Trophoblast cell (in vitro differentiated cells and primary cell): Measurements from ENCODE around the gene CHIC2.

Experiments used
- DNase-seq, 2 donors: peaks; one replicate each; pipeline ENCODE4 v3.0.0-alpha.2; 2016
- H2AFZ ChIP-seq: 2 replicates; pipeline ENCODE4 v1.6.1; 2013; ENCODE audit warnings: low read length, moderate library complexity, mild to moderate bottlenecking; ENCODE audit not compliant: insufficient read depth, poor library complexity
- H2AK5ac ChIP-seq: 2 replicates; pipeline ENCODE4 v1.6.1; 2013; ENCODE audit warnings: mild to moderate bottlenecking, low read length
- H2BK120ac ChIP-seq: 2 replicates; pipeline ENCODE4 v1.6.1; 2013; ENCODE audit warnings: low read length, mild to moderate bottlenecking, moderate library complexity; ENCODE audit not compliant: insufficient read depth, poor library complexity
- H2BK12ac ChIP-seq: 2 replicates; pipeline ENCODE4 v1.6.1; 2013; ENCODE audit warnings: mild to moderate bottlenecking, low read length, moderate library complexity
- H2BK5ac ChIP-seq: 2 replicates; pipeline ENCODE4 v1.6.1; 2013; ENCODE audit warnings: low read length, low read depth, moderate library complexity, mild to moderate bottlenecking; ENCODE audit not compliant: poor library complexity
- H3K14ac ChIP-seq: 2 replicates; pipeline ENCODE4 v1.6.1; 2013; ENCODE audit warnings: mild to moderate bottlenecking, low read length
- H3K18ac ChIP-seq: 2 replicates; pipeline ENCODE4 v1.6.1; 2013; ENCODE audit warnings: mild to moderate bottlenecking, low read length
- H3K23ac ChIP-seq: 2 replicates; pipeline ENCODE4 v1.6.1; 2013; ENCODE audit warnings: low read length
- H3K27ac ChIP-seq: 2 replicates; pipeline ENCODE4 v1.5.1; 2013; ENCODE audit warnings: low read depth, mild to moderate bottlenecking, inconsistent platforms, low read length, moderate library complexity
- H3K27me3 ChIP-seq: 2 replicates; pipeline ENCODE4 v1.6.1; 2013; ENCODE audit warnings: inconsistent platforms, mild to moderate bottlenecking, low read length, moderate library complexity; ENCODE audit not compliant: insufficient read depth
- H3K36me3 ChIP-seq, 2 experiments: 1 replicate in 1 of 2; 2 replicates in 1 of 2; pipeline ENCODE4 v1.6.1; 2013; ENCODE audit warnings: low read length in 2 of 2, mild to moderate bottlenecking in 2 of 2, moderate library complexity in 1 of 2; ENCODE audit not compliant: insufficient read depth in 2 of 2, control insufficient read depth in 1 of 2
- H3K4ac ChIP-seq: 2 replicates; pipeline ENCODE4 v1.6.1; 2013; ENCODE audit warnings: low read depth, mild to moderate bottlenecking, low read length, moderate library complexity
- H3K4me1 ChIP-seq, 2 experiments: 1 replicate in 1 of 2; 2 replicates in 1 of 2; pipeline ENCODE4 v1.6.1; 2013; ENCODE audit warnings: low read length in 2 of 2, mild to moderate bottlenecking in 2 of 2, moderate library complexity in 1 of 2; ENCODE audit not compliant: insufficient read depth in 2 of 2, control insufficient read depth in 1 of 2
- H3K4me2 ChIP-seq: 2 replicates; pipeline ENCODE4 v1.6.1; 2013; ENCODE audit warnings: inconsistent platforms, mild to moderate bottlenecking, low read length, moderate library complexity
- H3K4me3 ChIP-seq: 2 replicates; pipeline ENCODE4 v1.5.1; 2013; ENCODE audit warnings: mild to moderate bottlenecking, low read depth, low read length, inconsistent platforms
- H3K79me1 ChIP-seq: one replicate; pipeline ENCODE4 v1.6.1; 2013; ENCODE audit warnings: low read length
- H3K79me2 ChIP-seq: 2 replicates; pipeline ENCODE4 v1.6.1; 2013; ENCODE audit warnings: low read length, mild to moderate bottlenecking; ENCODE audit not compliant: control insufficient read depth, insufficient read depth, poor library complexity
- H3K9ac ChIP-seq: 2 replicates; pipeline ENCODE4 v1.6.1; 2013; ENCODE audit warnings: mild to moderate bottlenecking, low read length
- H3K9me3 ChIP-seq: 2 replicates; pipeline ENCODE4 v1.6.1; 2013; ENCODE audit warnings: low read depth, mild to moderate bottlenecking, control low read depth, inconsistent platforms, low read length; ENCODE audit not compliant: insufficient read depth
- H4K12ac ChIP-seq: 2 replicates; pipeline ENCODE4 v1.6.1; 2013; ENCODE audit warnings: low read depth, mild to moderate bottlenecking, low read length, moderate library complexity
- H4K8ac ChIP-seq: 2 replicates; pipeline ENCODE4 v1.6.1; 2013; ENCODE audit warnings: low read depth, mild to moderate bottlenecking, low read length, moderate library complexity
- H4K91ac ChIP-seq: one replicate; pipeline ENCODE4 v1.6.1; 2013; ENCODE audit warnings: low read depth, mild to moderate bottlenecking, low read length, moderate library complexity
- WGBS: extraction: QIAGEN DNeasy Blood & Tissue Kit; methylation state at CpG from one replicate; pipeline ENCODE4 v1.1.7; 2013; ENCODE audit warnings: missing lambda C conversion rate; ENCODE audit not compliant: insufficient read length, insufficient coverage; ENCODE audit errors: extremely low coverage; 5-methylcytosine and 5-hydroxymethylcytosine counted together

The CHIC2 gene

GRCh38 chr4:54073271-54073880 is 9.0 kb upstream of the CHIC2 start:
- H3K23ac ChIP-seq = no peak overlapping the region
- no peak overlapping the region for H2AFZ ChIP-seq
- no peaks in the 10 kb centered on the region for H3K79me1 ChIP-seq
- no peak overlapping the region for H3K27ac ChIP-seq
- no peak overlapping the region for H4K8ac ChIP-seq
- no peak overlapping the region for H2AK5ac ChIP-seq
- H3K27me3 ChIP-seq = no peaks in the 10 kb centered on the region
- no peak overlapping the region for H3K18ac ChIP-seq
- no peaks in the 10 kb centered on the region for H3K9me3 ChIP-seq
- no peak overlapping the region for H4K12ac ChIP-seq
- DNase-seq = no peak
- H3K4ac ChIP-seq = no peak overlapping the region
- no peak overlapping the region for H2BK5ac ChIP-seq
- no peak overlapping the region for H3K4me2 ChIP-seq
- no peaks in the 10 kb centered on the region for H3K79me2 ChIP-seq
- no peak overlapping the region for H3K14ac ChIP-seq
- H2BK120ac ChIP-seq = no peak overlapping the region
- no peak overlapping the region for H4K91ac ChIP-seq
- H3K4me1 ChIP-seq = peaks cover 0 to 2% of the 10 kb centered on the region in 2 experiments
- H3K36me3 ChIP-seq = no peaks in the 10 kb centered on the region
- WGBS = no CpG with 5 or more reads among the region's 2 CpGs
- H2BK12ac ChIP-seq = peak overlapping the region; percentile 44
- H3K4me3 ChIP-seq = no peak overlapping the region
- H3K9ac ChIP-seq = no peak overlapping the region

GRCh38 chr4:54067166-54067565 is 2.8 kb upstream of the CHIC2 start:
- Histone ChIP-seq H2AK5ac (no peak overlapping the region), H2BK5ac (no peak overlapping the region), H3K14ac (no peak overlapping the region), H3K36me3 (no peaks in the 10 kb centered on the region), H2BK12ac (peak overlapping the region; percentile 17), H3K23ac (no peak overlapping the region), H3K4ac (no peak overlapping the region), H3K79me1 (peaks cover 14% of the 10 kb centered on the region), H4K8ac (no peak overlapping the region), H3K4me2 (no peak overlapping the region), H2AFZ (no peak overlapping the region), H3K4me1 (peaks cover 7 to 19% of the 10 kb centered on the region in 2 experiments), H2BK120ac (no peak overlapping the region), H3K4me3 (no peak overlapping the region), H3K9ac (no peak overlapping the region), H4K12ac (no peak overlapping the region), H3K27me3 (no peaks in the 10 kb centered on the region), H3K18ac (no peak overlapping the region), H3K9me3 (no peaks in the 10 kb centered on the region), H3K79me2 (peaks cover 8% of the 10 kb centered on the region), H4K91ac (no peak overlapping the region), H3K27ac (peak overlapping the region; percentile 28)
- peak; percentile 80 to 82 for DNase-seq
- no CpG with 5 or more reads among the region's 5 CpGs for WGBS

- no peak overlapping the region for H3K4me3 ChIP-seq
- peaks cover 7 to 19% of the 10 kb centered on the region in 2 experiments for H3K4me1 ChIP-seq
- peak; percentile 42 to 53 for DNase-seq
- peak overlapping the region; percentile 29 for H3K14ac ChIP-seq
- H3K79me1 ChIP-seq = peaks cover 14% of the 10 kb centered on the region
- peak overlapping the region; percentile 20 for H2BK120ac ChIP-seq
- H3K27ac ChIP-seq = peak overlapping the region; percentile 28
- H3K36me3 ChIP-seq = no peaks in the 10 kb centered on the region
- H2BK5ac ChIP-seq = no peak overlapping the region
- H3K18ac ChIP-seq = peak overlapping the region; percentile 14
- no peak overlapping the region for H3K23ac ChIP-seq
- peaks cover 8% of the 10 kb centered on the region for H3K79me2 ChIP-seq
- H2AFZ ChIP-seq = no peak overlapping the region
- H4K91ac ChIP-seq = peak overlapping the region; percentile 26
- H2BK12ac ChIP-seq = peak overlapping the region; percentile 42
- no peak overlapping the region for H3K4me2 ChIP-seq
- no peak overlapping the region for H4K12ac ChIP-seq
- no peak overlapping the region for H3K9ac ChIP-seq
- no peaks in the 10 kb centered on the region for H3K9me3 ChIP-seq
- no CpG with 5 or more reads among the region's 2 CpGs for WGBS
- H3K27me3 ChIP-seq = no peaks in the 10 kb centered on the region
- H2AK5ac ChIP-seq = no peak overlapping the region
- H3K4ac ChIP-seq = no peak overlapping the region
- no peak overlapping the region for H4K8ac ChIP-seq
These were observed 2.3 kb upstream of the CHIC2 start for GRCh38 chr4:54066718-54067129.

GRCh38 chr4:54066088-54066415 is 1.6 kb upstream of the CHIC2 start:
- no peak overlapping the region for H3K14ac ChIP-seq
- H3K9ac ChIP-seq = no peak overlapping the region
- peak overlapping the region; percentile 46 for H2BK12ac ChIP-seq
- H4K91ac ChIP-seq = peak overlapping the region; percentile 81
- H3K9me3 ChIP-seq = no peaks in the 10 kb centered on the region
- H3K18ac ChIP-seq = peak overlapping the region; percentile 22
- H3K4me2 ChIP-seq = no peak overlapping the region
- H3K23ac ChIP-seq = no peak overlapping the region
- H2BK5ac ChIP-seq = no peak overlapping the region
- no CpG with 5 or more reads among the region's 2 CpGs for WGBS
- no peaks in the 10 kb centered on the region for H3K27me3 ChIP-seq
- H3K36me3 ChIP-seq = no peaks in the 10 kb centered on the region
- no peak overlapping the region for H2AK5ac ChIP-seq
- H4K8ac ChIP-seq = no peak overlapping the region
- peaks cover 8% of the 10 kb centered on the region for H3K79me2 ChIP-seq
- peaks cover 7 to 19% of the 10 kb centered on the region in 2 experiments for H3K4me1 ChIP-seq
- peak overlapping the region; percentile 37 for H2BK120ac ChIP-seq
- peaks cover 14% of the 10 kb centered on the region for H3K79me1 ChIP-seq
- no peak overlapping the region for H2AFZ ChIP-seq
- H3K27ac ChIP-seq = peak overlapping the region; percentile 2
- no peak overlapping the region for H4K12ac ChIP-seq
- H3K4me3 ChIP-seq = no peak overlapping the region
- no peak for DNase-seq
- H3K4ac ChIP-seq = no peak overlapping the region
